HepG2 (cell line): ENCODE measurements around the gene TUBGCP6.

Source experiments
- ATAD3A ChIP-seq: sonication (generic); formaldehyde crosslinking; IDR thresholded peaks from 2 replicates; pipeline ENCODE4 v1.4.0; 2020; ENCODE audit warnings: missing genetic modification reagents
- GTF3A ChIP-seq: sonication (generic); formaldehyde crosslinking; conservative IDR thresholded peaks from 2 replicates; pipeline ENCODE4 v1.4.0; 2020; ENCODE audit warnings: mild to moderate bottlenecking, missing genetic modification reagents

DNA sequence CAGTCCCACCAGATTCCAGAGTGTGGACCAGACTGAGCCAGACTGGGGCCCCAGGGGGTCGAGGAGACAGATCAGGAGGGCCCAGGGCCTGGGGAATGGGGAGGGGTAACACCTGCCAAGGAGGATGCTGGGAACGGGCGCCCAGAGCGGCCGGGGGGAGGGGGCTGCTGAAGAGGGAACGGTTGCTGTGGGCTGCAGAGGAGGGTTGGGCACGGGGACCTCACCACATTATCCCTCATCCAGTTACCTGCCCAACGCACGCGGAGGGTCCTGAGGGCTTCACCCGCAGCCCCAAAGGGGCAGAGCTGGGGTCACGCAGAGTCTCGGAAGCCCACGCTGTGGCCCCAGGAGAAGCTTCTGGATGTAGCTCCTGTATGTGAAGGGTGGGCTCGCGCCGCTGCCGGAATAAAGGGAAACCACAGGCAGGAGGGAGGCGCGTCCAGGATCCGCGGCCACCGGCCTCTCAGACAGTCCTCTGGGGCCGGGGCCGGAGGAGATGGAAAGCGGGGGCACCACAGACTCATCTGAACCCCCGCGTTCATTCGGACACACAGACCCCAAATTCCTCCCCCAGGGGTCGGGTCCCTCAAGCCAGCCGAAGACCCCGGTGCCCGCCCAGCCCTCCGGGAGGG lies 44.9 kb downstream of the TUBGCP6 start:
- TF ChIP-seq ATAD3A (CRISPR knock-in tag) (no peak), GTF3A (no peak)
